Skeletal muscle cell (primary cell): ENCODE results near the gene NPC1.
"Not testable (repeated sequence)": the region's sequence is repeated elsewhere in the genome, so short reads cannot be mapped to it uniquely, and the experiment has no call there.

Experiments
- DNase-seq: peaks from one replicate; pipeline ENCODE4 v3.0.0-alpha.2; 2010; ENCODE audit warnings: low read depth
- H3K4me3 ChIP-seq: 2 replicates; pipeline ENCODE4 v1.5.1; 2011; ENCODE audit warnings: low read depth, mild to moderate bottlenecking, control low read depth, low read length, moderate library complexity

The NPC1 gene

GRCh38 chr18:23586249-23587196 lies at the start of gene NPC1:
Gene NPC1, minus strand, starts transcription at chr18:23586506. Its CDS starts 163 bp downstream, at chr18:23586343.
- peak within 1 kb of the TSS; percentile 78 for H3K4me3 ChIP-seq
- peak; percentile 83 for DNase-seq

GRCh38 chr18:23636071-23636399 lies 49.7 kb upstream of the NPC1 start:
- H3K4me3 ChIP-seq: no peak overlapping the region
- no peak for DNase-seq

DNA sequence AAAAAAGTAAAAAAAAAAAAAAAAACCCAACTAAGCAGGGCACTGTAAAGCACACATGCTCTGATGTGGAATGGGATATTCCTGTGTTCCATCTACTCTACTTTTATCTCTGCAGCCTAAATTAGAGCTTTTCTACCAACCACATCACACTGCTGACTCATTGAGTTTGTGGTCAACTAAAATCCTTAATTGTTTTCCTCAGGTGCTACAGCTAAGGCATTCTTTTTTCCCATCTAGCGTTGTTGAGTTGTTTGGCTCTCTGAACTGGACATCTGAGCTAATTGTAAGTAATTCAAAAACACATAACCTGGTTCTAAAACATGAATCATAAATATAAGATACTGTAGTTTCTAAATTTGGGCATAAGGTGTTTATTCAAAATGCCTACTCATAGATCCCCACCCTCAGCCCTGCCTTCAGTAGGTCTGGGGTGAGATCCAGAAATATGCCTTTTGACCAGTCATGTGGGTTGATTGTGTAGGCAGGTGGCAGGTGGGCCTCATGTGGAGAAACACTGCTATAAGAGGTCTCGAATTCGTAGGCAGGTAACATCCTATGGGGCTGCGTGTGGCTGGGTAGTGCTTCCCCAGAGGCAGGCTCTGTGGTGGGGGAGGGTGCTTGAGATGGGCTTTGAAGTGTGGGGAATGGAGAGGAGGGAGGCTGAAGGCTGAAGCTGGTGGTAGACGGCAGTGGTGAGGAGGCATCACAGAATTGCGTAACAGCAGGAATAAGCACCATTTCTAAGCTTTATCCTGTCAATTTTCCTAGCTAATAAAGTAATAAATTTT lies 49.2 kb upstream of the NPC1 start:
- H3K4me3 ChIP-seq: no peak overlapping the region
- no peak for DNase-seq

GRCh38 chr18:23634692-23635091 lies 48.4 kb upstream of the NPC1 start:
- DNase-seq: no peak
- H3K4me3 ChIP-seq: no peak overlapping the region

DNA sequence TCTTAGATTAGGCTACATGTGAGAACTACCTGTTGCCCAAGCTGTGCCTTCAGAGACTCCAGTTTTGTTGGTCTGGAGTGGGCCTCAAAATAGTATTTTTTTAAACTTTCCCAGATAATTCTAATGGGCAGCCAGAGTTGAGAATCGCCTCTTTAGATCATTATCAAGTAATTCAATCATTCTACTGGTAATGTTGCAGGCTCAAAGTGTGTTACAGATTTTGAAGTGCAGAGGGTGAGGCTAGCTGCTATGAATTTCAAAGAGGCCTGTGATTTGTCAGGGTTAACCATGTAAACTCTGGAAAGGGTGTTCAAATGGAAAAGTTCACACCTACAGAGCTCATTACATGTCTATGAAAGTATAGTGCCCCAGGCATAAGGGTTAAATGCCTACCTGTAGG lies 46.3 kb upstream of the NPC1 start:
- DNase-seq: no peak
- no peak overlapping the region for H3K4me3 ChIP-seq

GRCh38 chr18:23631746-23632145 lies 45.4 kb upstream of the NPC1 start:
- no peak overlapping the region for H3K4me3 ChIP-seq
- no peak for DNase-seq

DNA sequence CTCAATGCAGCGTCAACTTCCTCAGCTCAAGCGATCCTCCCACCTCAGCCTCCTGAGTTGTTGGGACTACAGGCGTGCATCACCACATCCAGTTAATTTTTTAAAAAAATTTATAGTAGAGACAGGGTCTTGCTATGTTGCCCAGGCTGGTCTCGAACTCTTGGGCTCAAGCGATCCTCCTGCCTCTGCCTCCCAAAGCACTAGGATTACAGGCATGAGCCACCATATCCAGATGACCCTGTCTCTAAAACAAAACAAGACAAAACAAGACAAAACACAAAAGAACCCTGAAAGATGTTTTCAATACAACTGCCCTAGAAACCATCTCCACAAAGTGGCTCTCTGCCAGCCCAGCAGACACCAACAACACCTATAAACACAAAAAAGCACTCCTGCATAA lies 45.0 kb upstream of the NPC1 start:
- DNase-seq: no peak
- no peak overlapping the region for H3K4me3 ChIP-seq

GRCh38 chr18:23629444-23629946 lies 43.2 kb upstream of the NPC1 start:
- DNase-seq: no peak
- no peak overlapping the region for H3K4me3 ChIP-seq

DNA sequence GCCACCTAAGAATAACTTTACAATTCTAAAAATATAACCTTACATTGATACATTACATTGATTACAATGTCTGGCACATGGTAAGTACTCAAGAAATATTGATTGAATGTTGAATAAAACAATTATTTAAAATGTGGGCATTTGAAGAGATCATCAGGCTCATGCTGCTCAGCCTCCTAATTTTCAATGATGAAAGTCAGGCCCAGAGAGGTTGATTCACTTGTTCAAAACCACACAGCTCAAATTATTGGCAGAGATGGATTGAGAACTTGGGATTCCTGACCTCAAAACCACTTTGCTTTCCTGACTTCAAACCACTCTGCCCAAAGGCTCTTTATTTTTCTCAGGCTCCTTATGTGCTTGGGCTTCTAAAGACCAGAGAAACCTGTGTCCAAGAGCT lies 41.7 kb upstream of the NPC1 start:
- no peak overlapping the region for H3K4me3 ChIP-seq
- DNase-seq: no peak

GRCh38 chr18:23627321-23627720 lies 41.0 kb upstream of the NPC1 start:
- peak; percentile 64 for DNase-seq
- no peak overlapping the region for H3K4me3 ChIP-seq

- no peak overlapping the region for H3K4me3 ChIP-seq
- DNase-seq: no peak
Measured at GRCh38 chr18:23626451-23627279, 40.4 kb upstream of the NPC1 start.

- DNase-seq: no peak
- H3K4me3 ChIP-seq: no peak overlapping the region
Measured at GRCh38 chr18:23623040-23623439, 36.7 kb upstream of the NPC1 start.

DNA sequence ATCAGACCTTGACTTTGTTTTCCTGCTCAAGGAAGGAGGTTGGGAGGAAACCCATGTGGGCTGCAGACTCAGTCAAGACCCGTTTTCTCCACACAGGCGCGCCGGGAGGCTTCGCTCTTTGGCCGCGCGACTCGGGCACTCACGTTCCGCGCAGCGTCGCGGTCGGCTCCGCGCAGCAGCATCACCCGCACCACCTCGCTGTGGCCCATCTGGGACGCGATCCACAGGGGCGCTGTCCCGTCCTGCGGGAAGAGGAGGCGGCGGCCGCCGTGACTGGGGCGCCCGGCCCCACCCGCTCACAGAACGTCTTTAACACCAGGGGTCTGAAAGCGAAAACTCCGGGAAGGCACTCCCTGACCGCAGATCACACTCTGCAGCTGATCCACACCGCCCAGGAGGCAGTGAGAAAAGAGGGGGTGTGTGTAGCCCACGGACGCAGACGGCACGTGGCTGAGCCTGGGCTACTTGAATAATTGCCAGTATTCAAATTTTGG lies 33.1 kb upstream of the NPC1 start:
- DNase-seq: no peak

DNA sequence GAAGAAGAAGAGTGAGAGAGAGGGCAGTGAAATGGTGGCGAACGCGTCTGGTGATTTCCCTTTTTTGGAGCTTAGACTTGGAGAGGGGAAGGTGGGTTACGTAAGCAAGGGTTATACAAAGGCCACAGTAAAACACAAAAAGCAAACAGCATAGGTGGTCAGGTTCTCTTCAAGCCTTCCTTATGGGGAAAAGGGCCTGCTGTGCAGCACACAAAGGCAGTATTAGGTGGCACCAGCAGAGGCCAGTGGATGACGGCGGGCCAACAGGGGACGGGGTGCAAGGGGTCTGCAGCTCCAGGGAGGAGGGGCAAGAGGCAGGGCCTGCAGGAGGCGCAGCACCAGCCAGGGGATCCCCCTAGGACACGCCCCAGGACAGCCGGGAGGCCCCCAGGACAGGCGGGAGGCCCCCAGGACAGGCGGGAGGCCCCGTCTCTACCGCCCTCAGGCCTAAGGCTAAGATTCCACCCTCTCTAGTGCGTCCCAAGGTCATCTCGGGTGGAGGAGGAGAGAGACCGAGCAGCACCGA lies 32.6 kb upstream of the NPC1 start:
- peak overlapping the region; percentile 50 for H3K4me3 ChIP-seq
- no peak for DNase-seq

More for the DNA sequence above, 33.1 kb upstream of the NPC1 start:
- peak overlapping the region; percentile 50 for H3K4me3 ChIP-seq

- H3K4me3 ChIP-seq: no peak overlapping the region
- no peak for DNase-seq
Measured at GRCh38 chr18:23617412-23618014, 31.2 kb upstream of the NPC1 start.

DNA sequence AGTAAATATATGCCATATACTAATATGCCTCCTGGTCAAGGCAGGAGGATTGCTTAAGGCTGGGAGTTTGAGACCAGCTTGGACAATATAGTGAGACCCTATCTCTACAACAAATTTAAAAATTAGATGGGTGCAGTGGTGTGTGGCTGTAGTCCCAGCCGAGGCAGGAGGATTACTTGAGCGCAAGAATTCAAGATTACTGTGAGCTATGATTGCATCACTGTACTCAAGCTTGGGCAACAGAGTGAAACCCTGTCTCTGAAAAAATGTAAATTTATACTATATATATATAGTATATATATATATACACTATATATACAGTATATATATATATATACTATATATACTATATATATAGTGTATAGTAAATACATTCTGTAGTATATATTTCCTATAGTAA lies 30.0 kb upstream of the NPC1 start:
- no peak for DNase-seq

GRCh38 chr18:23614891-23615290 lies 28.6 kb upstream of the NPC1 start:
- no peak for DNase-seq
- no peak overlapping the region for H3K4me3 ChIP-seq

More for the DNA sequence above, 30.0 kb upstream of the NPC1 start:
- no peak overlapping the region for H3K4me3 ChIP-seq

DNA sequence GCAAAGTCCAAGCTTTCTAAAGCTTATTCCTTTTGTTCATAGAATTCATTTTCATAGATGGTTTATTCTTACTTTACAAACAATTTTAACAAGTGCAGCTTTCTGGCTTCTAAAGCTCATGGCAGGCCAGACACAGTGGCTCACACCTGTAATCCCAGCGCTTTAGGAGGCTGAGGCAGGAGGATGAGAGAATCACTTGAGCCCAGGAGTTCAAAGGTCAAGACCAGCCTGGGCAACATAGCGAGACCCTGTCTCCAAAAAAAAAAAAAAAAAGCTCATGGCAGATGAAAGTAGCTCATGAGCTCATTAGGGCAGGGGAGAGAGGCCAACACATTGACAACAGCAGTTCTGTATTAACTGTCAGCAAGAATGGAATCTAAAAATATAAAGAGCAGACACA lies 28.1 kb upstream of the NPC1 start:
- no peak for DNase-seq

GRCh38 chr18:23613091-23613475 lies 26.8 kb upstream of the NPC1 start:
- not testable (repeated sequence) for DNase-seq

More for the DNA sequence above, 28.1 kb upstream of the NPC1 start:
- H3K4me3 ChIP-seq: no peak overlapping the region

More at GRCh38 chr18:23613091-23613475, 26.8 kb upstream of the NPC1 start:
- H3K4me3 ChIP-seq: not testable (repeated sequence)
